OCI-M2 (cell line): Measurements from ENCODE around the gene SMCO2.

Source experiments
- DNase-seq: peaks from one replicate; lab custom pipeline; 2025; ENCODE audit not compliant: unreplicated experiment; lab: John Stamatoyannopoulos, UW

SMCO2 gene

DNA sequence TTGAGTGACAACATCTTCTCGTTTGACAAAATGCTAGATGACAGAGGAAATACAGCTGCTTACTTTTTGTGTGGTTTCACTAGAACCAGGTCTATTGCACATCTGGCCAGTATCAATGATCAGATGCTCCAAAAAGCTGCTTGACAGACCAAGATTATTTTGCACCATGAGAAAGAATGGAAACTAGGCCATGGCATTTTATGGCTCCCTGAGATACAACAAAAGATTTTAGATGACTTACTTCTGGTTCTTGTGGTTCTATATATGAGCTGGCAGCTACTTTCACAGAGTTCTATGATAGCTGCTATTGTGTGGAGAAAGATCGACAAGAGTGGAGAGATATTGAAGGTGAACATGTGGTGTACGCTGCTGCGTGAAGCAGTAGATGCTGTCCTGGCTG is 51.6 kb downstream of the SMCO2 start:
- DNase-seq: no peak

DNA sequence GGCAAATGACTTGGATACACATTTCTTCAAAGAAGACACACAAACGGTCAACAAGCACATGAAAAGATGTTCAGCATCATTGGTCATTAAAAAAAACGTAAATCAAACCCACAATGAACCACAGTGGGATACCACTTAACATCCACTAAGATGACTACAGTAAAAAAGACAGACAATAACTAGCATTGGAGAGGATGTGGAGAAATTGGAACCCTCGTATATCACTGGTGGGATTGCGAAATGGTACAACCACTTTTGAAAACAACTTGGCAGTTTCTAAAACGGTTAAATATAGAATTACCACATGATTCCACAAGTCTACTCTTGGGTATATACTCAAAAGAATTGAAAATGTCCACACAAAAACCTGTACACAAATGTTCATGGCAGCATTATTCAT is 52.2 kb downstream of the SMCO2 start:
- no peak for DNase-seq

DNA sequence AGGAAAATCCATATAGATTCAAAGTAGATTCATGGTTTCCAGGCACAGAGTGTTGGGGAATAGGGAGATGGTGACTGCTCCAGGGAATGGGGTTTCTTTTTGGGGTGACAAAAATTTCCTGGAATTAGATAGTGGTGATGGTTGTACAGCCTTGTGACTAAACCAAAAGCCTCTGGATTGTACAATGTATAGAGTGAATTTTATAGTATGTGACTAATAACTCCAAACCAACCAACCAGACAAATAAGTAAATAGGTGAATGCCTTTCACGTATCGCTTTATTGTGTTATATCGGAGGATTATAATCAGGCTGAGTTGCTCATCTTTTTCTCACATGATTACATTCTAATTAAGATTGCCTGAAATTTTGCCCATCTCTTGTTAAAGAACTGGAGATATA is 52.8 kb downstream of the SMCO2 start:
- DNase-seq: no peak

DNA sequence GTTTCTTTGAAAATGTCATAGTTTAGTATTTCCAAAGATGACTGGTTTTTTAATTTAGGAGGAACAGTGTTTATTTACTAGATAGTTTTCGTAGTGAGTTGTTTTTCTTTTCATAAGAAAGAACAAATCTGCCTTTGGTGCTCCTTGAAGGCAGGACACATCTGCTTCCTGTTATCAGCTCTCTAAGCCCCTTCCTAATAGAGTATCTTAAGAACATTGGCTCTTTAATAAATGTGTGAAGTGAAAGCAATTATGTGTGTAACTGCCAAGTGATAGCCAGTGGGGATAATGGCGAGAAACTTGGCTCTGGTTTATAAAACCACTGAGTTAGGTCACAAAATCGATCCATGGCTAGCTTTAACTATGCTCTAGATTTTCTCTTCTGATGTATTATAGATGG is 54.0 kb downstream of the SMCO2 start:
- no peak for DNase-seq

DNA sequence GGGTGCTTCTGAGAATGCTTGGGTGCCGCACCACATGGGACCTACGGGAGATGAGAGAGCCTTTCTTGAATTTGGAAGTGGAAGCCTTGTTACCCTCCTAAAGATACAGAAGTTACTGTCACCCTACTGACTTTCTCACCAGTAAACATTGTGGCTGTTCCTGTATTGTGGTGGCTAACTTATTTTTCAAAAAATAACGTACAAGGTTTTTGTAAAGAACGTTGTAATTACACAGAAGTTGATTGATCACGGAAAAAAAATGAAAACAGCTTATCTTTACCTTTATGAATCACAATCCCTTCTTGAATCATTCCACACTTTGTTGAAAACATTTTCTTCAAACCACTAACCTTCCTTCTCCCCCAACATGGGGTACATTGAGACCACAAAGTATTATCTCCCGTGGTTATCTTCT is 55.5 kb downstream of the SMCO2 start:
- no peak for DNase-seq

DNA sequence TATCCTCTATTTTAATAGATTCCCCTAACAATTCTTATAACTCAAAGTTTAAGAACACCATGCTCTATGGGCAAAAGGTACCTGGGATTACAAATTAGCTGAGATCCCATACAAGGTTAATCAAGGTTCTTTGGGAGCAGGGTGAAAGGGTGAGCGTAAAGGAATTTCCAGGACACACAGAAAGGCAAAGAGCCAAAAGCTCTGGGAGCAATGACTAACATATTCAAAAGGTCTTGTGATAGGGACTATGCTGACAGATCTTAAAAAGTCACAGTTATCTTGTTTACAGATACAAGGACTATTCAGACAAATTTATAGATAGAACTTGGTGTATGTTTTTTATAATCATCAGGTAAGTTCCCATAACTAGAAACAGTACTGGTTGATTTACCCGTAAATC is 58.0 kb downstream of the SMCO2 start:
- DNase-seq: no peak

DNA sequence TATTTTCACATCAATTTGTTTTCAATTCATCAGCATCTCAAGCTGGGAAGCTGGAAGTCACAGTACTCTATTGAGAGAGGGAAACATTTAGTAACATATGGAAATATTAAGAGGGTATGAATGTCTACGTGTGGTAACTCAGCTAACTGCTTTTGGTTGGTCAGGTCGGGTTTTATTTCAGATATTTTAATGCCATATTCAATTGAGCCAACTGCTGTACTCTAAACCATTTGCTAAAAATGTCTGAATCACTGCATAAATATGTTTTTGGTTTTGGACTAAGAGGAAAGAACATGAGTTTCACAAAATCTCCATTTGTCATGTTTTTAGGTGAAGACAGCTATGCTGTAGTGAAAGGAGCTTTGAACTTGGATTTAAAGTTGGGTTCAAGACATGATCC is 58.6 kb downstream of the SMCO2 start:
- DNase-seq: no peak

DNA sequence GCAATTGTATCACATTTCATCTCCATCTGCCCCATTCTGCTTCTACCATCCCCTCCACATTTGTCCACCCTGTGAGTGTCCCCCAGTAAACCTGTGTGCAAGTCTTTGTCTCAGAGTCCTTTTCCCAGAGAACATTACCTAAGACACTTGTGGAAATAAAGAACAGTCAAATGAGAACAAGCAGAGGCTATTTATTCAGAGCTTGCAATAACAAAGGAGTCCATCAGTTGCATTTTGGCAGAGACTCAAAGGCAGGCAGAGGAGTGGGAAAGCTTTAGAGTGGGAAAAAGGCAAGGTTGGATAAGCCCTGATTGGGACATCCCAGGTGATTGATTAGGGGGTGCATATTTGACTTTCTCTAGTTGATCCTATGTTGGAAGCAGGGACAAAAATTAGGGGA is 59.2 kb downstream of the SMCO2 start:
- DNase-seq: no peak

DNA sequence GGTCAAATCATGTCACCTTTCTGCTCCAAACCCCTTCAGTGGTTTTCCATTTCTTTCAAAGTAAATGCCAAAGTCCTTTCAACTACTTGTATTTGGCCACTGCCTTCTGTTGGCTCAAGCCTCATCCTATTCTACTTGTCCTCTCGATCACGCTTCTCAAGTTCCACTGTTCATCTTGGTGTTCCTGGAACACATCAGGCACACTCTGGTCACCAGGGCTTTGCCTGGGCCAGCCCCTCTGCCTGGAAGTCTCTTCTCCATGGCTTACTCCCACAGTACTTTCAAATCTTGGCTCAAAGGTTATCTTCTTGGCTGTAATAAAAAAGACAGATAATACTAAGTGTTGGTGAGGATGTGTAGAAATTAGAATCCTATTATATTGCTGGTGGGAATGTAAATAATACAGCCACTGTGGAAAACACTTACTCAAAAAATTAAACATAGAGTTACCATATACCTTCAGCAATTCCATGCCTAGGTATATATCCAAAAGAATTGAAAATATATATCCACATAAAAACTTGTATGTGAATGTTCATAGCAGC is 60.2 kb downstream of the SMCO2 start:
- DNase-seq: no peak

DNA sequence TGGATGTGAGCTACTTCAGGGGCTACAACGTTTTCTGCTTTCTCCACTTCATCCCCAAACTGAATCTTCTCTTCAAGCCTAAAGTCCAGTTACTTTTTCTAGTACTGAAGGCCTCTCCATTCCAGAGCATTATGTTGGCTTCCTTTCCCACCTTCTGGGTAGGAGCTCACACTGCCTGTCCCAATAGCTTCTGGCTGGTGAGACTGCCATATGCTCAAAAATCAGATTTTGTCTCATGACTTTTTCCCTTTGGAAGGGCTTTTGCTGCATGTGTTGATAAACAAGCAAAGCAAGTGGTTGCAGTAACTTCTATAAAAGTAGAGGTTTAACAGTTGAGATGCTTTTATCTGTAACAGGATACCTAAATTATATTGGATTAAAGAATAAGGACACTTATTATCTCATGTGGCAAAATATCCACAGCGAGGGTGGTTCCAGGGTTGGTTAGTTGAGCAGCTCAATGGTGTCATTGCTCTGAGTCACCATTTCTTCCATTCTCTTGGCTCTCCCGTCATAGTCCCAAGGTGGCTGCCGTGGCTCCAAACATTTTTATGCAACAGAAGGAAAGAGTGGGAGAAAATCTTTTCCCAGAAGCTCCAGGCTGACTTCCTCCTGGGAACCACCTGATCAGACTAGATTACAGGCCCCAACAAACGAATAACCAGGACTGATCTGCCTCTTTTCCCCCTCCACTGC is 62.3 kb downstream of the SMCO2 start:
- no peak for DNase-seq

DNA sequence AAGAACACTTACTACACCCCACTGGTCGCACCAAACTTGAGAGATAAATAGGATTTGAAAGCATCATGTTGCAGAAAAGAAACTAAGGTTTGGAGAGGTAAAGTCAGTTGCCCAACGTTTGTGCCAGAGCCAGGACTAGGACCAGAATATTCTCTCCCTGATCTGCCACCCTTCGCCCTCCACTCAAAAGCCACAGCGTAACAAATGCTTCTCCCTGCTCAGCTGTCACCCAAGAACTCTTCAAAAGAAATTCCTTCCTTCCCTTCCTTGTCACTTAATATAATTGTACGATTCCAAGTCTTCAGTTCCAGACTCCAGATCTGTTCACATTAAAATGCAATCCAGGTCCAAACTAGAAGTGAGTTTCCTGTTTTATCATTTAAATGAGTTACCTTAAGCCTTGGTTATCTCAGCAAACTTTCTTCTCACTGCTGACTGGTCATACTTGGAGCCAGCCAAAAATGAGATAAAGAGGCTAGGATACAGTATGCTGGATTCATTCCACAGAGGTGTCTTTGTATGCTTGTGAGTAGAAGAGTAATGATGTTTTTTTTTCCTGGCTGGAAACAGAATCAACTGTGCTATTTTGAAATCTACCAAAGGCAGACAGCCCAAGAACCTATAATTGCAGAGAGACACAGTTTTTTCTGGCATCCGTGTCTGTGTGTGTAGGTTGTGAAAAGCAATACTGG is 64.6 kb downstream of the SMCO2 start:
- DNase-seq: no peak

DNA sequence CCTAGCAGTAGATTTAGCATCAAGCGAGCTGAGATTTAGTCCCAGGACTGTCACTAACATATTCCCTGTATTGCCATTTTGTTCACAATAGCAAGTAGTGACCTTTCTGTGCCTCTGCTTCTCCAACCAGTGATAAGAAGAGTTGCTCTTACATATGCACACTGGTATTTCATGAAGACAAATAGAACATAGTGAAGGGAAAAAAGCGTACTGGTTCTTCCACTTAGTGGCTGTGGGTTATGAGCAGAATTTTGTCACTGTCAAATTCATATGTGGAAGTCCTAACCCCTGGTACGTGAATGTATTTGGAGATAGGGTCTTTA is 65.1 kb downstream of the SMCO2 start:
- DNase-seq: no peak

DNA sequence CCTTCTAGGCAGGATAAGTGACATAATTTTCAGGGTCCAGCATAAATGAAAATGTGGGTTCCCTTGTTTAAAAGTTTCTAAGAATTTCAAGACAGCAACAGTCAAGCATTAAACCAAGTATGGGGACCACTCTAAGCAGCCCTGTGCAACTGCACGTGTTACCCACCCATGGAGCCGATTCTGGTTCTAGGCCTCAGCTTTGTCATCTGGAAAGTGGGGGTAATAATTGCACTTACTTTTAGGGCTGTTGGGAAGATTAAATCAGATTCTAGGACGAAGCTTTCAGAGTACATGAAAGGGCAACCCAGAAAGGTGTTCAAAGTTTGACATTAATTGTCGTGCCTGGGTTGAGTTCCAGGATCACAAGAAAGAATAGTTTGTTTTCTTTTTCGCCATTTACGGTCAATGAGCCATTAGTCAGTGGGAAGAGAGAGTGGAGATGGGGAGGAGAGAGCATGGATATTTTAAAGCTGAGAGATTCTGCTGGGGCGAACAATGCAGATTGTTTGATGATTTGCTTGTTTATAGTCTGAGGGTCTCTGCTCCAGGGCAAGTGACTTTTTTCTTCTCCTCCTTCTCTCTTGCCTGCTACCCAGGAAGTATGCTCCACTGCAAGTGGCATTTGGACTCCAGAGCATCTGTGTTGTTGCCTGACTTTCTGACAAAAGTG is 66.8 kb downstream of the SMCO2 start:
- no peak for DNase-seq

DNA sequence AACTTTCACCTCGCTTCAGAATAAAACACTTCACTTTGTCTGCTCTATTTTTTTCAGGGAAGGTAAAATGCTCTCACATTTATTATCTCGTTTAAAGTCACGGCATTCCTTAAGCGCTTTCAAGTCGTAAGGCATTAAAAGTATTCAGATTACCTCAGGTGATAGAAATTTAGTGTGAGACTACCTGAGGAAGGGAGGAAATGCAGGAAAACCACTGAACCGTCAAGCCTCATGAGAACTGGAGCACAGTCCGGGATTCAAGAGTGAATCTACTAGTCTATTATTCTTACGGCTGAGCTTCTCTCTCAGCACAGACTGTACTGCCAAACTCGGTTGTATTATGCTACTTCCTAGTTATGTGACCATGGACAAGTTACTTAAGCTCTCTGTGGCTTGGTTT is 69.1 kb downstream of the SMCO2 start:
- no peak for DNase-seq

DNA sequence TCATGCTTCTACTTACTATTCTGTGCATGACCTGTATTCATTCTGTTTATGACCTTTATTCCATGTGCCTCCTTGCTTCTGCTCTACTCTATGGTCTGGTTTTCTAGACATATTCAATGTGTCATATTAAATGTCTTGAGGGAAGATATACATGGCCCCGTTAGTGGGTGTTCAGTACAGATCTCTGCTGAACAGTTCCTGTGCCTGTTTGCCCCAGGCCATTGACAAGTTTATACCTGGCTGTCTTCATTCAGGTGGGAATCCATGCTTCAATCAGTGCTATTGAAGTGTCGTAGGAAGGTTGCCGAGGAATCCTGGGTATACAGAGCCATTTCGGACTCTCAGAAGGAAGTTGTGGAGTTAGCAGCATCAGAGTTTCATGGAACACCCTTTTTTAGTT is 70.1 kb downstream of the SMCO2 start:
- no peak for DNase-seq

DNA sequence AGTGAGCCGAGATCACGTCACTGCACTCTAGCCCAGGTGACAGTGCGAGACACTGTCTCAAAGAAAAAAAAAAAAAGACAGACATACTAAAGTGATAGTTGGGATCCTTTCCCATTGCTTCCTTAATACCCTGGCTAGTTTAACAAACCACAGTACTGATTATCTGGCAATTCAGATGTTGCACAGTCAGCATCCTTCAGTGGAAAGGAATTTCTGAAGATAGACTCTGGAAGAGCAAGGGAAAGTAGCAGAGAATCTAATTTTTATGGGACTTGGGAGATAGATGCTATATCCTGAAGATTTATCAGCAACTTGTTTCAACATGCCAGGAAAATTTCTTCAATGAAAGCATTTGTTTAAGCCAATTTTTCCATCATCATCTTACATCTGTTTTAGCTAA is 71.0 kb downstream of the SMCO2 start:
- no peak for DNase-seq

DNA sequence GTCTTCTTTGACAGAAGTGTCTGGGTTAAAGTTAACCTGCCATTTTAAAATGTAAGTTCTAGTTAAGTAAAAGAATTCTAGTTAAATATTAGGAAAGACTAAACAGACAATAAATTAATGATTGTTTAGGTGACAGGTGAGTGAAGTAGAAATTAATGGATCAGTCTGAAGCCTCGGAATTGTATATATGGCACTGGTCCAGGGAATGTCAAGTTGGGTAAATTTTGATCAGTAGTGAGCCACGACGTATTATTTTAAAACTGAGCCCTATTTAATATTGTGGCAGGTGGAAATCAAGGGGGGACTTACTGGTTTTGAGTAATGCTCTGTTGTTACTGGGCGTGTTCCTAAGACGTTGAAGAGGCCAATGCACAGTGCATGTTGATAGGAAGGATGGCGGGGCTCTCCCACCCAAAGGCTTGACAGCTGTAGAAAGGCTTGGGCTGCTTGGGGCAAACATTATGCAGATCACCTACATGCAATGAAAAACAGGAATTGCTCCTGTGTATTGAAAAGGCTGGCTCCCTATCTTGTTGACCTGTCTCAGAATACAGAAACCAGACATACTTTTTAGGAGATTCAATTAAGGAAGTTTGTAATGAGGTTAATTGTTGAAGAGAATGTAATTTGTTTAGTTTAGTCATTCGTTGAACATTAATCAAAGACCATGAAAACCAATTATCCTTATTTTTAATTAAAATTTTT is 71.6 kb downstream of the SMCO2 start:
- no peak for DNase-seq

DNA sequence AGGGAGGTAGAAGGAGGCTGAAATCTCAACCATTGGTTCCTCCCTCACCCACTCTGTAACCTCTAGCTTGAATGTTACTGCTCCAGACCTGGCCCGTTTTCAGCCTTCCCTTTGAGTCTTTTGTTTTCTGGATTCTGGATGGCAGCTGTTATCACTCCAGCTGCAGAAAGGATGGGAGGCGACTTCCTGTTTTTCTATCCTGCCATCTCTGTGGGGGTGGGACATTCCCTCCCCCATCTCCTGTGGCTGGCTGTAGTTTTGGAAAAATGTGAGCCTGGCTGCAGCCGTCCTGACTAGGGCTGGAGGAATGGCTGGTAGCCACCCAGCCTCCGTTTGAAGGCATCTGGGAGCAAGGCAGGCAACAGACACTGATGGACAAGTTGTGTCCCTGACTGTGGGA is 74.5 kb downstream of the SMCO2 start:
- DNase-seq: no peak

DNA sequence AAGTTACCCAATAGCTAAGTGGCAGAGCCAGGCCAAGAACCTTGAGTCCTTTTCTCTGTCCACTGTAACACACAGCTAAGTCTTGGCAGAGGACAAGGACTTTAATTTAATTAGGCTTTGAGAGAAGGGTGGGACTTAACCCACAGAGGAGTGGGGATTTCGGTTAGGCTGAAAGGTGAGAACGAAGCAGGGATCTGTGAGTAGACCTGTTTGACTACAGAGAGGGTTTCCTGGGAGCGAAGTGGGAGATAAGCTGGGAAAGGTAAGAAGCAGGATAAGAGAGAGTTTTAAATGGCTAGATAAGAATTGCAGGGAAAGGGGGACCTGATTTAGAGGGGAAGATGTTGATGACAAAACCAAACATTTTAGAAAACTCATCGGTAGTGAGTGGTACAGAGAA is 75.4 kb downstream of the SMCO2 start:
- no peak for DNase-seq

DNA sequence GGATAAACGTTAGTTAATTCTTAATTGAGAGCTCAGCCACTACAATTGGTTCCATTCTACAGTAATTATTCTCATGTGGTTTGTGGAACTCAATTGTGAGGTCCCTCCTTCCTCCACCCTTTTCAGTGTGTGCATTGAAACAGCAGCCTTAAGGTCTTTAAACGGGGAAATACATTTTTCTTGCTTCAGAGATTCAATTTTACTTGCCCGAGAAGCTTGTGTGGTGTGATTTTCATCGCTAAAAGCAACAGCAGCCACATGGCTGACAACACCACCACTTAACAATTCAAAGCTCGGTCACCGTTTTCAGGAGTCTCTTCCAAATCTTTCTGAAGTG is 76.7 kb downstream of the SMCO2 start:
- DNase-seq: no peak

DNA sequence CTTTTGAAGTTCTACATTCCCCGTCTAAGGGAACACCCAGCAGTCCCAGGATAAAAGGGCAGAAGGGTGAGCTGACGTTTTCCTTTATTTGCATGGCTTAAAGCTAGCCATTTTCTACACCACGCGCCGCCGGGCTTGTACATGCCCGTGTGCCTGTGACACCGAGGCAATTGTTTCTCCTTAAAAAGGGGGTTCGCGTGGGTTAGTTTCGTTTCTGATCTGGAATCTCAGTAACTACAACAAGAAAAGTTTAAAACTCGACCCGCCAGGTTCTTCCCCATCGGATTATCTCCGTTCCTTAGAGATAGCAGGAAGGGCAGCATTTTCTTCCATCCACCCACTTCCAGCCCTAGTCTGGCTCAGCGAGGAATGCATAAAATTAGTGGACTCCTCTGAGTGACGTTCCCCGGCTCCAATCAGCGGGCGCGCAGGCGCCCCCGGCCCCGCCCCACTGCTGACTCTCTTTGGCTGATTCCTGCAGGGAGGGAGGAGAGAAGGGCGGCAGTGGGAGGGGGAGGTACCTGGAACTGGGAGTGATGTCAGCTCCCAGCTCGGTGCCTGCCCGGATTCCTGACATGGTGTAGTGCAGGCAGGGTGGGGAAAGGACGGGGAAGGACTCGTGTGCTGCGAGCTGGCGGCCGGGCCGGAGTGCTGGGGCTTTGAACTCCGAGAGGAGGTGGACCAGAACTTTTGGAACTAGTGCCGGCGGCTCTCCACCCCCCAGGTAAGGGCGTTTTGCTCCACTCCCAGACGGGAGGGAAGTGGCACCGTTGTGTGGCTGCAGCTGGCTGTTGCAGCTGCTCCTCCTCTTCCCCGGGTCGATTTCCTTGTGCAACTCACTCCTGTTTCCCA is 77.3 kb downstream of the SMCO2 start, which contains the start of gene PPFIBP1:
TSS of gene PPFIBP1 (plus strand) at position 565 of the 852 bp plus-strand sequence. CDS start 109,191 bp downstream, outside the sequence.
- DNase-seq: peak; percentile 33
